ENCODE results near the gene GALNT7.

GALNT7 gene

DNA sequence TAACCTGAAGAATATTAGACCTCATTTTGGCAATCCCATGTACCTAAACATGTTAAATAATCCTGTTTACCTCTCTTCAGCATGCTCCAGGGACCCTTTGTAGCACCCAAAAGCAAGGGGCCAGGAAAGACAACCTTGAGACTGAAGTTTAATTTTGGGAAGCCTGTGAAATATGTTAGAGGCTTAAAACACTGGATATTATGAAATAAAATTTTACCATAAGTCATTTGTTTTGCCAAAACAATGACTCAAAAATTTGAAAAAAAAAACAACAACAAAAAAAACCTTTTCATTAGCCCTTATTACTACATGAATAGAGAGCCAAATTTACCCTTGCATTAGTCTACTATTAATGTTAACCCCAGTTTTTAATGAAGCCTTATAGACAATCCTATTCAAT, 115.9 kb downstream of the GALNT7 start:
- Histone ChIP-seq H3K27me3 (ENCODE audit: low read depth, low read length) (no peaks in the 10 kb centered on the region), H3K27ac (ENCODE audit: low read length) (no peak overlapping the region), H2AFZ (ENCODE audit: low read depth, low read length) (no peak overlapping the region), H3K9ac (ENCODE audit: low read length) (no peak overlapping the region), H3K4me1 (ENCODE audit: low read length) (peaks cover 23% of the 10 kb centered on the region), H4K20me1 (ENCODE audit: insufficient read depth, low read length) (no peaks in the 10 kb centered on the region), H3K36me3 (replicated peaks; ENCODE audit: low read depth, low read length) (no peaks in the 10 kb centered on the region), H3K4me2 (ENCODE audit: low read length) (no peak overlapping the region), H3K4me3 (ENCODE audit: low read length) (no peak overlapping the region), H3K9me3 (ENCODE audit: insufficient read depth, low read length) (peaks cover 4% of the 10 kb centered on the region; the same call in 1 of the 2 replicates), H3K79me2 (ENCODE audit: low read length) (peaks cover 3% of the 10 kb centered on the region; the same call in 1 of the 2 replicates)
- TF ChIP-seq EZH2phosphoT487 (IDR thresholded peaks at IDR 0.05; ENCODE audit: low read depth), result no peak
- TF ChIP-seq, protein P1, sequence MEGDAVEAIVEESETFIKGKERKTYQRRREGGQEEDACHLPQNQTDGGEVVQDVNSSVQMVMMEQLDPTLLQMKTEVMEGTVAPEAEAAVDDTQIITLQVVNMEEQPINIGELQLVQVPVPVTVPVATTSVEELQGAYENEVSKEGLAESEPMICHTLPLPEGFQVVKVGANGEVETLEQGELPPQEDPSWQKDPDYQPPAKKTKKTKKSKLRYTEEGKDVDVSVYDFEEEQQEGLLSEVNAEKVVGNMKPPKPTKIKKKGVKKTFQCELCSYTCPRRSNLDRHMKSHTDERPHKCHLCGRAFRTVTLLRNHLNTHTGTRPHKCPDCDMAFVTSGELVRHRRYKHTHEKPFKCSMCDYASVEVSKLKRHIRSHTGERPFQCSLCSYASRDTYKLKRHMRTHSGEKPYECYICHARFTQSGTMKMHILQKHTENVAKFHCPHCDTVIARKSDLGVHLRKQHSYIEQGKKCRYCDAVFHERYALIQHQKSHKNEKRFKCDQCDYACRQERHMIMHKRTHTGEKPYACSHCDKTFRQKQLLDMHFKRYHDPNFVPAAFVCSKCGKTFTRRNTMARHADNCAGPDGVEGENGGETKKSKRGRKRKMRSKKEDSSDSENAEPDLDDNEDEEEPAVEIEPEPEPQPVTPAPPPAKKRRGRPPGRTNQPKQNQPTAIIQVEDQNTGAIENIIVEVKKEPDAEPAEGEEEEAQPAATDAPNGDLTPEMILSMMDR (IDR thresholded peaks at IDR 0.05; ENCODE audit: low read depth, low read length), result no peak

DNA sequence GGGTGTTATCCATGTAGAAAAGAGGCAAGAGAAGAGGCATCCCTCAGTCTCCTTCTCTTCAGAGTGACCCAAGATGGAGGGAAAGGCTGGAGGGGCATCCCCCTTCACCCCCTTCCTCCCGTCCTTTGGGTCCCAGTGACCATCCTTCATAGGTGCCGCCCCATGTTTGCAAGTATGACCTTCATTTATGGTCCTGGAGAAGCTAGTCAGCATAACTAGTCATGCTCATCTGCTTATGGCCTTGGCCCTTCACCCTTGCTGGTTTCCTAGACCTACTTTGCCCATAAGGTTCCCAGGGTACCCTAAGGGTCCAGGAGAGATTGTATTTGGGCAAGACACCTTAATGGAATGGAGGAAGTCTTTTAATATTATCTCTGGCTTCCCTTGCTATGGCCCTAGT, 118.9 kb downstream of the GALNT7 start:
- no peak overlapping the region for H3K9ac ChIP-seq (ENCODE audit: low read length)
- peaks cover 4% of the 10 kb centered on the region; the same call in 1 of the 2 replicates for H3K9me3 ChIP-seq (ENCODE audit: insufficient read depth, low read length)
- no peak overlapping the region for H3K4me3 ChIP-seq (ENCODE audit: low read length)
- no peaks in the 10 kb centered on the region for H3K36me3 ChIP-seq (replicated peaks; ENCODE audit: low read depth, low read length)
- H3K4me1 ChIP-seq (ENCODE audit: low read length), result peaks cover 4% of the 10 kb centered on the region
- no peak overlapping the region for H3K27ac ChIP-seq (ENCODE audit: low read length)
- H3K27me3 ChIP-seq (ENCODE audit: low read depth, low read length), result no peaks in the 10 kb centered on the region
- no peaks in the 10 kb centered on the region for H3K79me2 ChIP-seq (ENCODE audit: low read length)
- H4K20me1 ChIP-seq (ENCODE audit: insufficient read depth, low read length), result no peaks in the 10 kb centered on the region
- H3K4me2 ChIP-seq (ENCODE audit: low read length), result no peak overlapping the region
- TF ChIP-seq, protein P1 (IDR thresholded peaks at IDR 0.05; ENCODE audit: low read depth, low read length), result no peak
- TF ChIP-seq EZH2phosphoT487 (IDR thresholded peaks at IDR 0.05; ENCODE audit: low read depth), result no peak
- no peak overlapping the region for H2AFZ ChIP-seq (ENCODE audit: low read depth, low read length)

DNA sequence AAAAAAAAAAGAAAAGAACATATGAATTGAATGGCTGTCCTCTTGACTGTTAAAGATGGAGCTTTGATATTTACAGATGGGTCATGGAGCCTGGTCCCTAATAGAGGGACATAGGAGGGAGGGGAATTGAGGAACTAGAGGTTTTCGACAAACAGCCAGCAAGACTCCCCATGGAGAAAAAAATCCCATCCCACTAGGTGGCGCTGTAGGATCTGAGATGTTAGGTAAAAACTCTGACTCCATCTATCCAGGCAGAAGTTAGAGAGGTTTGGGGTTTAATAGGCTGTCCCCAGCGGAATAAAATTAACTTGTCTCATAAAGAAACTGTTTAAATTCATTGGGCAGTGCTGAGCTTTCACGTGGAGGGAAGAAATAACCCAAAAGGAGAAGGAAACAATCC, 119.7 kb downstream of the GALNT7 start:
- no peak overlapping the region for H3K27ac ChIP-seq (ENCODE audit: low read length)
- H2AFZ ChIP-seq (ENCODE audit: low read depth, low read length), result no peak overlapping the region
- TF ChIP-seq EZH2phosphoT487 (IDR thresholded peaks at IDR 0.05; ENCODE audit: low read depth), result no peak
- TF ChIP-seq, protein P1 (IDR thresholded peaks at IDR 0.05; ENCODE audit: low read depth, low read length), result peak; percentile 82
- no peaks in the 10 kb centered on the region for H3K4me1 ChIP-seq (ENCODE audit: low read length)
- no peak overlapping the region for H3K9ac ChIP-seq (ENCODE audit: low read length)
- no peak overlapping the region for H3K4me2 ChIP-seq (ENCODE audit: low read length)
- H3K9me3 ChIP-seq (ENCODE audit: insufficient read depth, low read length), result peaks cover 4% of the 10 kb centered on the region; the same call in 1 of the 2 replicates
- H3K36me3 ChIP-seq (replicated peaks; ENCODE audit: low read depth, low read length), result no peaks in the 10 kb centered on the region
- no peaks in the 10 kb centered on the region for H3K79me2 ChIP-seq (ENCODE audit: low read length)
- no peaks in the 10 kb centered on the region for H4K20me1 ChIP-seq (ENCODE audit: insufficient read depth, low read length)
- H3K4me3 ChIP-seq (ENCODE audit: low read length), result no peak overlapping the region
- no peaks in the 10 kb centered on the region for H3K27me3 ChIP-seq (ENCODE audit: low read depth, low read length)

- Histone ChIP-seq H3K4me1 (ENCODE audit: low read length) (no peaks in the 10 kb centered on the region), H3K27me3 (ENCODE audit: low read depth, low read length) (no peaks in the 10 kb centered on the region), H4K20me1 (ENCODE audit: insufficient read depth, low read length) (no peaks in the 10 kb centered on the region), H3K9ac (ENCODE audit: low read length) (no peak overlapping the region), H3K27ac (ENCODE audit: low read length) (no peak overlapping the region), H3K79me2 (ENCODE audit: low read length) (no peaks in the 10 kb centered on the region), H3K9me3 (ENCODE audit: insufficient read depth, low read length) (peaks cover 4% of the 10 kb centered on the region; the same call in 1 of the 2 replicates), H3K4me2 (ENCODE audit: low read length) (no peak overlapping the region), H2AFZ (ENCODE audit: low read depth, low read length) (no peak overlapping the region), H3K4me3 (ENCODE audit: low read length) (no peak overlapping the region), H3K36me3 (replicated peaks; ENCODE audit: low read depth, low read length) (no peaks in the 10 kb centered on the region)
- TF ChIP-seq, protein P1 (IDR thresholded peaks at IDR 0.05; ENCODE audit: low read depth, low read length), result no peak
- TF ChIP-seq EZH2phosphoT487 (IDR thresholded peaks at IDR 0.05; ENCODE audit: low read depth), result no peak
These were observed 120.2 kb downstream of the GALNT7 start for GRCh38 chr4:173288698-173289352.
